Fibroblast of skin of back (primary cell): ENCODE results near the gene GCNT2.
"Not testable (repeated sequence)": the region's sequence is repeated elsewhere in the genome, so short reads cannot be mapped to it uniquely, and the experiment has no call there.

Experiments
- DNase-seq: peaks from one replicate; pipeline ENCODE4 v3.0.0-alpha.2; 2013

Gene GCNT2

DNA sequence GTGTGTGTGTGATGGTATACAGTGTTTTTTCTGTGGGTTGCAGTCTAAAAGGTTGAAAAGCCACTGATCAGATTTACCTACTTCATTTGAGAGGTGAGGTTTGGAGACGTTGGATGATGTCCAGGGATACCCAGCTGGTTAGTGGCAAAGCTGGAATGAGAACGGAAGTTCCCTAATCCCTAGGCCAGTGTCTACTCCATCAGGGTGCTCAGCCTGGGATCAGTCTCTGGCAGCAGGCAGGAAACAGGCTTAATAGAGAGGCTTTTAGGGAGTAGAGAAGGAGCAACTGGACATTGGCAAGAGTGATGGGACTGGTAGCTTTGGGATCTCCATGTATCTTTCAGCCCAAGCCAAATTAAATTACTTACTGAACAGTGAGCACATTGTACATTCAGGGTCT lies 92.6 kb downstream of the GCNT2 start:
- DNase-seq: no peak

DNA sequence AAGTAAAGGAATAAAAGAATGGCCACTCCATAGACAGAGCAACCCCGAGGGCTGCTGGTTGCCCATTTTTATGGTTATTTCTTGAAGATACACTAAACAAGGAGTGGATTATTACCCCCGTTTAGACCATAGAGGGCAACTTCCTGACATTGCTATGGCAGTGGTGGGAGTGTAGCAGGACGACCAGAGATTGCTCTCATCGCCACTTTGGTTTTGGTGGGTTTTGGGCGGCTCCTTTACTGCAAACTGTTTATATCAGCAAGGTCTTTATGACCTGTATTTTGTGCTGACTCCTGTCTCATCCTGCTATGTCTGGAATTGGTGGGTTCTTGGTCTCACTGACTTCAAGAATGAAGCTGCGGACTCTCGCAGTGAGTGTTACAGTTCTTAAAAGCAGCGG lies 94.5 kb downstream of the GCNT2 start:
- no peak for DNase-seq

DNA sequence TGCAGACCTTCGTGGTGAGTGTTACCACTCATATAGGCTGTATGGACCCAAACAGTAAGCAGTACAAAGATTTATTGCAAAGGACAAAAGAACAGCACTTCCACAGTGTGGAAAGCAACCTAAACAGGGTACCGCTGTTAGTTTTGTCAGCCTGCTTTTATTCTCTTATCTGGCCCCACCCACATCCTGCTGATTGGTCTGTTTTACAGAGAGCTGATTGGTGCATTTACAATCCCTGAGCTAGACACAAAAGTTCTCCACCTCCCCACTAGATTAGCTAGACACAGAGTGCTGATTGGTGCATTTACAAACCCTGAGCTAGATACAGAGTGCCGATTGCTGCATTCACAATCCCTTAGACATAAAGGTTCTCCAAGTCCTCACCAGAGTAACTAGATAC lies 95.1 kb downstream of the GCNT2 start:
- not testable (repeated sequence) for DNase-seq

DNA sequence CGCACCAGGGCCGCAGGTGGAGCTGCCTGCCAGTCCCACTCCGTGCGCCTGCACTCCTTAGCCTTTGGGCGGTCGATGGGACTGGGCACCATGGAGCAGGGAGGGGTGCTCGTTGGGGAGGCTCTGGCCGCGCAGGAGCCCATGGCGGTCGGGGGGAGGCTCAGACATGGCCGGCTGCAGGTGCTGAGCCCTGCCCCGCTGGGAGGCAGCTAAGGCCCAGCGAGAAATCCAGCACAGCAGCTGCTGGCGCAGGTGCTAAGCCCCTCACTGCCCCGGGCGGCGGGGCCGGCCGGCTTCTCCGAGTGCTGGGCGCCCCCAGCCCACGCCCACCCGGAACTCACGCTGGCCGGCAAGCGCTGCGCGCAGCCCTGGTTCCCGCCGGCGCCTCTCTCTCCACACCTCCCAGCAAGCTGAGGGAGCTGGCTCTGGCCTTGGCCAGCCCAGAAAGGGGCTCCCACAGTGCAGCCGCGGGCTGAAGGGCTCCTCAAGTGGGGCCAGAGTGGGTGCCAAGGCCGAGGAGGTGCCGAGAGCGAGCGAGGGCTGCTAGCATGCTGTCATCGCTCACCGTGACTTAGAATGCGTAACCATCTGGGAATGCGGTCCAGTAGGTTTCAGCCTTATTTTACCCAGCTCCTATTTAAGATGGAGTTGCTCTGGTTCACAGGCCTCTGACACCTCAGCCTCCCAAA lies 96.0 kb downstream of the GCNT2 start:
- DNase-seq: no peak

DNA sequence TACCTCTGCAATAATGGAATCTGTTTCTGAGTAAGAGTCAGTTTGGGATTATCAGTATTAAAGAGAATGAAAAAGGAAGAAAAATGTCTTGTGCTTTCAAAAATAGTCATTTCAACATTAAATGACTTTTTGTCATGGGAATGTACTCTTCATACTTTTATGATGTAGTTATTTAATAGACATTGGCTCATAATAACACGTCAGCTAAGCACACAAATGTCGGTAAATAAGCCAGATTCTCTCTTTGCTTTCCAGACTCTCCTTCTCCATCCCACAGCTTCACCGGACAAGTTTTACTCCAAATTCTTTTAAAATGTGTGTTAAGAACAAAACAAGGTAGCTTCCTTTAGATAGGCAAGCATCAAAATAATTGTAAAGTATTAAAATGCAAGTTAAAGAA lies 97.3 kb downstream of the GCNT2 start:
- DNase-seq: no peak

DNA sequence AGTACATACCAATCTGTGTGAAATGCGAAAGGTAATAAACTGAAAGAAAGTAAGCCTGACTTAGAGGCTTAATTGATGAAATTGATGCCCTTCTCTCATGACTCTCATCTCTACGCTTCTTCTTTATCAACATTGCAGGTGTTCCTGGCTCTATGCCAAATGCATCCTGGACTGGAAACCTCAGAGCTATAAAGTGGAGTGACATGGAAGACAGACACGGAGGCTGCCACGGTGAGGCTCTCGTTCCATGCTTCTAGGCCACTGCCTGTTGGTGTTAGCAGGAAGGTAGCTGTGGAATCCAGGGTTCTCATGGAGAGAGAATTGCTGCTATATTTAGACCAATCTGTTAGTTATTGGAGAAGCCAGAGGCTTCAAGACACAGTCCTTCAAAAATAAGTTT lies 100.1 kb downstream of the GCNT2 start:
- DNase-seq: no peak

DNA sequence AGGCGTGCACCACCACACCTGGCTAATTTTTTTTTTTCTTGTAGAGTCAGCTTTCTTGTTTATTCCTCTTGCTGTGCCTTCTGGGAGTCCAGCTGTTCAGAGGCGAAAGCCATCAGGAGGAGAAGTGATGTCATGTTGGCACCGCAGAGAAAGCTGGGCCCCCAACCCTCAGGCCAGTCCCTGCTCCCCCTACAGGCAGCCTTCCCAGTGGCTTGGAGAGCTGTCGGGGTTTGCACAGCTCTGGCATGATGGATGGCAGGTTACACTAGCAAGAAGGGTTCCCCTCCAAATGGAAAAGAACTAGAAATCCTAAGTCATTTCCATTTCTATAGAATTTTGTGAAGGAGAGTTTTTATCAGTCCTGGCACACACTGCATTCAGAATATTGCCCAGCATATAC lies 100.7 kb downstream of the GCNT2 start:
- no peak for DNase-seq

DNA sequence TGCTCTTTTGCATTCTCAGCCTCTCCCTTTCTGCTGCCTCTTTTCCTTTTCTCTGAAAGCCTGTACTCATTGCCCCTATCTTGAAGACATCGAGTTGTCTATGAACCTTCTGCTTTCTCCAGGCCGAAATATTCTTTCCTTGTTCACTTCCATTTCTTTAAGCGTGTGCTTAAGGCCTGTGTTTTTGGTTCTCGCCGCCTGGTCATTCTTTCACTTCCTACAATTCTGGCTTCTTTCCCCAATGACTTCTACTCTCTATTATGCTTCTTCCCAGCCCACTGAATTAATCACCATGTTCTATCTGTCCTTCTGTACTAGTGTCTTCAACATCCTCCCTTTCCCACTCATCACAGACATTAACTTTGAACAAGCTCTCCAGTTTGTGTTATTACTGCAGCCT lies 103.7 kb downstream of the GCNT2 start:
- no peak for DNase-seq

DNA sequence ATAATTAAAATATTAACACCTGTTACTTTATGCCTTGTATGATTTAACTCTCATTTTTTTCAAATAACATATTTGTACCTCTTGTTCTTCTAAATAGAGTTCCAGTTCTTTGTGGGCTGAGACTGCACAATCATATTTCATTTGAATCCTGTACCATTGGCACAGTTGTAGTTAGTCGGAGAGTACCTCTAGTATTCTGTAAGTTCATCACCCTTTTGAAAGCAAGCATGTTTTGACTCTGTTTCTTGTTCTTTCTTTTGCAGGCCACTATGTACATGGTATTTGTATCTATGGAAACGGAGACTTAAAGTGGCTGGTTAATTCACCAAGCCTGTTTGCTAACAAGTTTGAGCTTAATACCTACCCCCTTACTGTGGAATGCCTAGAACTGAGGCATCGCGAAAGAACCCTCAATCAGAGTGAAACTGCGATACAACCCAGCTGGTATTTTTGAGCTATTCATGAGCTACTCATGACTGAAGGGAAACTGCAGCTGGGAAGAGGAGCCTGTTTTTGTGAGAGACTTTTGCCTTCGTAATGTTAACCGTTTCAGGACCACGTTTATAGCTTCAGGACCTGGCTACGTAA lies 105.1 kb downstream of the GCNT2 start:
- DNase-seq: no peak

DNA sequence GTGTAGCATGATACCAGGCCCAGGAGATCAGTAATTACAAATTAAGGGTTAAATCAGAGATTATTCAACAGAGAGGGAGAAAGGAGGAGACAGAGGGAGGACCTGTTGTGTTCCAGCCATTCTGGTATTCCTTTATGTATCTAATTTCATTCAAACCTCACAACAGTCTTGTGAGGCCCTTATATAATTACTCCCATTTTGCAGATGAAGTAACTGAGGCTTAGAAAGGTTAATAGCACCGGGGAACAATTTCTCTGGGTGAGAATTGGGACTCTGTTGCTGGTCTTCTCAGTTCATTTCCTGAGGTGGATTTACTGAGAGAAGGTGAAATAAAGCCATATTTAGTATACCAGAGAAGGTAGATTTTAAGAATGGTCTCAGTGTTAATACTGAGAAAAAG lies 106.6 kb downstream of the GCNT2 start:
- no peak for DNase-seq

DNA sequence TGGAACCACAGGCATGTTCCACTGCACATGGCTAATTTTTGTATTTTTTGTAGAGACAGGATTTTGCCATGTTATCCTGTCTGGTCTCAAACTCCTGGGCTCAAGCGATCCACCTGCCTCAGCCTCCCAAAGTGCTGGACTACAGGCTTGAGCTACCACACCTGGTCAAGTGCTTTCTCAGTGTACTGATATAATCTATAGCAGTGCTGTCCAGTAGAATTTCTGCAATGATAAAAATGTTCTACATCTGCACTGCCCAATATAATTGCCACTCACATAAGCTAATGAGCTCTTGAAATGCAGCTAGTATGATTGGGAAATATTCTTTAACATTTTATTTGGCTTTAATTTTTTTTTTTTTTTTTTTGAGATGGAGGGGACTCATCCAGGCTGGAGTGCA lies 109.0 kb downstream of the GCNT2 start:
- no peak for DNase-seq

DNA sequence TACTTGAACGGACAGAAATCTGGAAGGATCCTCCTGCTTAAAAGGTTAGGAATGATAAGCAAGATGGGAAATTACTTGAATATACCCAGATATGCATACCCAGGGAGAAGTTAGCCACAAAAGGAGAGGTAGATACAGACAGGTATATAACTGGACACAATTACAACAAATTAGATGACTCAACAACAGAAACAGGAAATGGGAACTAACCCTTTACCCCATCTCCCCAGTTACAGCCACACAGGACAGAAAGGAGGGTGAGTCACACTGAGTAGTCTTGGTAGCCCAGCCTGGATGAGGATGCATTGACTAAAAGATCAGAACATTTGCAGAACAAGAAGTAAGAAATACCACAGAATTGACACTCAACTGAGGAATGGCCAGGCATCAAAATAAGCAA lies 112.1 kb downstream of the GCNT2 start:
- DNase-seq: peak; percentile 6

DNA sequence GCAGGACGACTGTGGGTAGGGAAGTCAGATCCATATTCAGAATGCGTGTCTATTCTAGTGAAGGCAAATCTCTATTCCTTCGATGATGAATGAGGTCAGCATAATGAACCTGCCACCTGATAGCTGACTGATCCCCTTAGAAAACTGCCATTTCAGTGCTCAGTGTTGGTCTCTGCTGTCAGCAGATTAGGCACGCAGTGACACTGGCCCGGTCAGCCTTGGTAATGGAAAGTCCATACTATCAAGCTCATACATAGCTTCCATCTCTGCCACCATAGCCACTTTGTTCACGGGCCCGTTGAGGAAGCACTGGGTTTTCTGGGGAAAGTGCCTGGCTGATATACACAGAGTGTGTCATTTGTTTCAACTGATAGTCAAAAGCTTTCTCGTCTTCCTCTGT lies 119.3 kb downstream of the GCNT2 start:
- no peak for DNase-seq

DNA sequence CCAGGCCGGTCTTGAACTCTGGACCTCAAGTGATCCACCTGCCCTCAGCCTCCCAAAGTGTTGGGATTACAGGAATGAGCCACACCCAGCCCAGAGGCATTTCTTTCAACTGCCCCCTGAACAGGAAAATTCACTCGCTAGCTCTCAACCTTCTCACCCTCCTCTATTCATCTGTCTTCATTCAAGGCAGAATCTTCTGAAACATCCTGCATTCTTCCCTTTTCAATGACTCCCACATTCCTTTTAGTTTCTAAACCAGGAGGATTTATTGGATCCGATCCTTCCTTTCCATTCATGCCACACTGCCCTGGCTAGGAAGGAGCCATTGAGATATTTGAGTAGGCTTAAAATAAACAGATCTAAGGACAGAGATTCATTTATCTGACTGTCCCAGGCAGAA lies 120.4 kb downstream of the GCNT2 start:
- no peak for DNase-seq

DNA sequence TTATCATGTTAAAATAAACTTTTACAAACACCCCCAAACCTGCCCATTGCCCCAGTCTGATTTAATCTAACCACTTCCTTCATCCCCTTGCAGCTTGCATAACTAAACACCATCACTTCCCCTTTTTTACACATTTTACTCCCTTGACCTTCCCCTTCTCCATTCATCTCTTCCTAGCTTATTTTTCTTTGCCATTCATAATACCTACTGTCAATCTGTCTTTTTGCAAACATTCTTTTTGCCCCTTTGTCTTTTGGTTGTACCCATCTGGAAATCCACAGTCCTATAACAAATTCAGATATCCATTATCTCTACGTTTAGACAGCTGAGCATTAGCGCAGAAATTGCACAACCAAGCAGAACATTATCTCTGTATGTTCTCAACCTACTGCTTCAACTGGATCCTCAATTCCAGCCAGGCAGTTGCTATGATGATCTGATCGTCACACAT lies 122.1 kb downstream of the GCNT2 start:
- no peak for DNase-seq

DNA sequence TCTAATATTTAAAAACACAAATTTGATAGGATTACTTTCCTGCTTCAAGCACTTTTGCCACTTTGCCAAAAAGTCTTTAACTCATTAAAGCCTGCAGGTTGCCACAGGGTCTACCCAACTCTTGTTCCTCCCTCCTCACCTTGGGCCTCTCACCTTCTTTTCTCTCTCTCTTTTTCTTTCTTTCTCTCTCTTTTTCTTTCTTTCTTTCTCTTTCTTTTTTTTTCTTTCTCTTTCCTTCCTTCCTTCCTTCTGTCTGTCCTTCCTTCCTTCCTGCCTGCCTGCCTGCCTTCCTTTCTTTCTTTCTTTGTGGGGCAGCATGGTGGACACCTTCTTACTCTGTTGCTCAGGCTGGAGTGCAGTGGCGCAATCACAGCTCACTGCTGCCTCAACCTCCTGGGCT lies 123.1 kb downstream of the GCNT2 start:
- no peak for DNase-seq

DNA sequence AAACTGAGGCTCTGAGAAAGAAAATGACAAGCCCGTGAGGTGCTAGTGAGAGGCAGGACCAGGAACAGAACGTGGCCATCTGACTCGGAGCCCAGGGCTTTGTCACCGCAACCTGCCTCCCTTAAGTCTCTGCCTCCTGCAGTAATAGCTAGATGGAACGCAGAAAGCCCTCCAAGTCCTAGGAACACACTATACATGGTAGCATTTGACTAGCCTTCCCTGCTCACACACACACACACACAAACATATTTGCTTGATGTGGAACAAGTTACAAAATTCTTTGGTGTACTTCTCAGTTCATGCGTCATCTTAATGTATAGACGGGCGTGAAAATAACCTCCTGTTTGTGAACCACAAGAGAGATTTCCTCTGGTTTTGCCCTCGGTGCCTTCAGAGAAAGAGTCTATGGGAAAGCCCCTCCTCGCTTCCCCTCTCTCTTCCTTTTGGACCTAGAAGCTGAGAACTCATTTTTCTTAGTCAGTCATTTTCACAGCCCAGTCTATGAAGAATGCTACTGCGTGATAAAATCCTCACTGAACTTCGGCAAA lies 134.4 kb downstream of the GCNT2 start:
- DNase-seq: no peak

DNA sequence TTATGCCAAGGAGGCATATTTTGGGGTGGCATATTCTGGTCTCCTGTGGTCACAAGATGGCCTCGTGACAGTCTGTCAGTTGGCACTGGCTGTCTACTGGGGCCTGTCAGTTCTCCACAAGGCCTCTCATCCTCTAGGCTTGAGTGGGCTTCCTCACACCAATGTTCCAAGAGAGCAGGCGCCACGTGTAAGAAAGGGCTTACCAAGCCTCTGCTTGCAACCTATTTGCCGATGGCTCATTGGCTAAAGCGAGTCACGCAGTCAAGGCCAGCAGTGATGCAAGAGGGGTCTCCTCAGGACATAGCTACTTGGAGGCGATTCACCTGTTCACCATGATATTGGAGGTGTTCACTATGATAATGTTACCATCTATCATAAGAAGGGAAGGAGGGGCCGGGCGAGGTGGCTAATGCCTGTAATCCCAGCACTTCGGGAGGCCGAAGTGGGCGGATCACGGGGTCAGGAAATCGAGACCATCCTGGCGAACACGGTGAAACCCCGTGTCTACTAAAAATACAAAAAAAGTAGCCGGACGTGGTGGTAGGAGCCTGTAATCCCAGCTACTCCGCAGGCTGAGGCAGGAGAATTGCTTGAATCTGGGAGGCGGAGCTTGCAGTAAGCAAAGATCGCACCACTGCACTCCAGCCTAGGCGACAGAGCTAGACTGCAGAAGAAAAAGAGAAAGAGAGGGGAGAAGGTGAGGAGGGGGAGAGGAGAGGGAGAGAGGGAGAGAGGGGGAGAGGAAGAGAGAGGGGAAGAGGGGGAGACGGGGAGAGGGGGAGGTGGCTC lies 138.0 kb downstream of the GCNT2 start:
- DNase-seq: no peak

DNA sequence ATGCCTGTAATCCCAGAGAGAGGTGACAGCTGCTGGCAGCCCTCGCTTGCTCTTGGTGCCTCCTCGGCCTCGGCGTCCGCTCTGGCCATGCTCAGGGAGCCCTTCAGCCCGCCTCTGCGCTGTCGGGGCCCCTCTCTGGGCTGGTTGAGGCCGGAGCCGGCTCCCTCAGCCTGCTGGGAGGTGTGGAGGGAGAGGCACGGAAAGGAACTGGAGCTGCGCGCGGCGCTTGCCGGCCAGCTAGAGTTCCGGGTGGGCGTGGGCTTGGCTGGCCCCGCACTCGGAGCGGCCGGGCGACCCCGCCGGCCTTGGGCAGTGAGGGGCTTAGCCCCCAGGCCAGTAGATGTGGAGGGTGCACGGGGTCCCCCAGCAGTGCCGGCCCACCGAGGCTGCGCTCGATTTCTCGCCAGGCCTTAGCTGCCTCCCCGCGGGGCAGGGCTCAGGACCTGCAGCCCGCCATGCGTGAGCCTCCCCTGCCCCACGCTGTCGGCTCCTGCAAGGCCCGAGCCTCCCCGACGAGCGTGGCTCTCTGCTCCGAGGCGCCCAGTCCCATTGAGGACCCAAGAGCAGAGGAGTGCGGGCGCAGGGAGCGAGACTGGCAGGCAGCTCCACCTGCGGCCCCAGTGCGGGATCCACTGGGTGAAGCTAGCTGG lies 138.7 kb downstream of the GCNT2 start:
- no peak for DNase-seq

DNA sequence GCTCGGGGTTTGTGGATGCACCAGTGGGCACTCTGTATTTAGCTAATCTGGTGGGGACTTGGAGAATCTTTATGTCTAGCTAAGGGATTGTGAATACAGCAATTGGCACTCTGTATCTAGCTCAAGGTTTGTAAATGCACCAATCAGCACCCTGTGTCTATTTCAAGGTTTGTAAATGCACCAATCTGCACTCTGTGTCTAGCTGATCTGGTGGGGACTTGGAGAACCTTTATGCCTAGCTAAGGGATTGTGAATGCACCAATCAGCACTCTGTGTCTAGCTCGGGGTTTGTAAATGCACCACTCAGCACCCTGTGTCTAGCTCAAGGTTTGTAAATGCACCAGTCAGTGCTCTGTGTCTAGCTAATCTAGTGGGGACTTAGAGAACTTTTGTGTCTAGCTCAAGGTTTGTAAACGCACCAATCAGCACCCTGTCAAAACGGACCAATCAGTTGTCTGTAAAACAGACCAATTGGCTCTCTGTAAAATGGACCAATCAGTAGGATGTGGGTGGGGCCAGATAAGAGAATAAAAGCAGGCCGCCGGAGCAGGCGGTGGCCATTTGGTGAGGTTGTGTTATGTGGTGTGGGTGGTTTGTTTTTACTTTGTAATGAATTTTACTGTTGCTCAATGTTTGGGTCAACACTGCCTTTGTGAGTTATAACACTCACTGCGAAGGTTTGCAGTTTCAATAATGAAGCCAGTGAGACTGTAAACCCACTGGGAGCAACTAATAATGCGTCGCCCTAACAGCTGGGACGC lies 139.5 kb downstream of the GCNT2 start:
- not testable (repeated sequence) for DNase-seq

DNA sequence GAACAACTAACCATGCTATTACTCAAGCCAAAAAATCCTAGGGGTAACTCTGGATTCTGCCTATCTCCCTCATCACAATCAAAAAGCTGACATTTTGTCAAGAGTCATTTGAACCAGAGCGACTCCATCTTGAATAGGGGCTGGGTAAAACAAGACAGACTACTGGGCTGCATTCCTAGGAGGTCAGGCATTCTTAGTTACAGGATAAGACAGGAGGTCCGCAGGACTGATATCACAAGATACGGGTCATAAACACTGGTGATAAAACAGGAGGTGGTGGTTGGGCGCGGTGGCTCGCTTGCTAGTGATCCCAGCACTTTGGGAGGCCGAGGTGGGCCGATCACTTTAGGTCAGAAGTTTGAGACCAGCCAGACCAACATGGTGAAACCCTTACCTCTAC lies 141.1 kb downstream of the GCNT2 start:
- no peak for DNase-seq

DNA sequence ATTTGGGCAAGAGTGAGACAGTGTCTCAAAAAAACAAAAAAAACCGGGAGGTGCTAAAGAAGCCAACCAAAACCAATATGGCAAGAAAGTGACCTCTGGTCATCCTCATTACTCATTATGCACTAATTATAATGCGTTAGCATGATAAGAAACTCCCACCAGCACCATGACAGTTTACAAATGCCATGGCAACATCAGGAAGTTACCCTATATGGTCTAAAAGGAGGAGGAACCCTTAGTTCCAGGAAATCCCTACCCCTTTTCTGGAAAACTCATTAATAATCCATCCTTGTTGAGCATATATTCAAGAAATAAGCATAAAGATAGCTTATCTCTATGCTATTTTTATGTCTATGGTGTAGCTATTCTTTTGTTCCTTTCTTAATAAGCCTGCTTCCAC lies 141.6 kb downstream of the GCNT2 start:
- DNase-seq: no peak
